ENCODE measurements around the gene C4orf50. TPM values are rescaled to one million over a fixed set of nuclear protein-coding genes. Genes with fewer than 3 reads are reported as not detected.

C4orf50 gene
- total RNA-seq, 1 donor from 2014 or later = not detected

DNA sequence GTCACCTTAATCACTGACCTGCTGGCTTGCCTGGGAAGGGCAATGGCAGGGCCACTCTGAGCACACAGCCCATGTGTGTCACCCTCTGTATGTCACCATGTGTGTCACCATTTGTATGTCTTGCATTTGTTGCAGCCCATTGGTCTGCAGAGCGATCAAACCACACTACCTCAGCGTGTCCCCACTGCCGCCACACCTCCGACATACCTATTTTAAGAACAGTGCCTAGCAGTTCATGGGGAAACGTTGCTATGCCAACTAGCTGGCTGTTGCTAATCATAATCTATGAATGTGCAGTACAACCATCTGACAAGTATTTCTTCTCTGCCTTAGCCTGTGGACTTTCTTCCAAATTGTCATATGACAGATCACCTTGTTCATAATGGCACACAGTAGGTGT is 117.4 kb downstream of the C4orf50 start:
- no peak for DNase-seq (ENCODE audit: low spot score)
- peaks cover 69% of the 10 kb centered on the region for H3K27me3 Mint-ChIP-seq (ENCODE audit: low read depth)
- H3K4me1 Mint-ChIP-seq (ENCODE audit: low read depth) = peaks cover 17% of the 10 kb centered on the region
- H3K4me3 Mint-ChIP-seq (ENCODE audit: unreplicated experiment) = no peak overlapping the region
- peaks cover 3% of the 10 kb centered on the region for H3K36me3 Mint-ChIP-seq (ENCODE audit: low read depth)
- TF ChIP-seq, protein P1, sequence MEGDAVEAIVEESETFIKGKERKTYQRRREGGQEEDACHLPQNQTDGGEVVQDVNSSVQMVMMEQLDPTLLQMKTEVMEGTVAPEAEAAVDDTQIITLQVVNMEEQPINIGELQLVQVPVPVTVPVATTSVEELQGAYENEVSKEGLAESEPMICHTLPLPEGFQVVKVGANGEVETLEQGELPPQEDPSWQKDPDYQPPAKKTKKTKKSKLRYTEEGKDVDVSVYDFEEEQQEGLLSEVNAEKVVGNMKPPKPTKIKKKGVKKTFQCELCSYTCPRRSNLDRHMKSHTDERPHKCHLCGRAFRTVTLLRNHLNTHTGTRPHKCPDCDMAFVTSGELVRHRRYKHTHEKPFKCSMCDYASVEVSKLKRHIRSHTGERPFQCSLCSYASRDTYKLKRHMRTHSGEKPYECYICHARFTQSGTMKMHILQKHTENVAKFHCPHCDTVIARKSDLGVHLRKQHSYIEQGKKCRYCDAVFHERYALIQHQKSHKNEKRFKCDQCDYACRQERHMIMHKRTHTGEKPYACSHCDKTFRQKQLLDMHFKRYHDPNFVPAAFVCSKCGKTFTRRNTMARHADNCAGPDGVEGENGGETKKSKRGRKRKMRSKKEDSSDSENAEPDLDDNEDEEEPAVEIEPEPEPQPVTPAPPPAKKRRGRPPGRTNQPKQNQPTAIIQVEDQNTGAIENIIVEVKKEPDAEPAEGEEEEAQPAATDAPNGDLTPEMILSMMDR (IDR thresholded peaks at IDR 0.05) = no peak
- peaks cover 8% of the 10 kb centered on the region for H3K9me3 Mint-ChIP-seq (ENCODE audit: low read depth)
- H3K27ac Mint-ChIP-seq (ENCODE audit: unreplicated experiment) = no peak overlapping the region

DNA sequence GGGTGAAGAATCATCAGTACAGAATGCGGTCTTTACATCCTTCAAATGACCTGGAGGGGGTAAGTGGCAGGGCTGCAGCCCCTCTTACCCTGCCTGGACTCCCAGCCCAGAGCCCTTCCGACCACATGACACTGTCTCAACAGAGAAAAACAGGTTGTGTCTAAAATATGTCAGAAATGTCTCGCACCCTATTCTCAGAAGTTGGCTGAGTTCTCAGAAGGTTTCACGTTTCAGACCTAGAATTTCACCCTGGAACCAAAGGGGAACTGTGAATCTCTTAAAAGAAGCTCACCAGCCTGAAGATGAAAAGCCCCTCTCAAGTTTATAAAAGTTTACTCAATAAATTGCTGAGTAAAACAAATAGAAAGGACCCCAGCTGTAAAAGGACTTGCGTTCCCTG is 118.3 kb downstream of the C4orf50 start:
- peaks cover 17% of the 10 kb centered on the region for H3K4me1 Mint-ChIP-seq (ENCODE audit: low read depth)
- peaks cover 8% of the 10 kb centered on the region for H3K9me3 Mint-ChIP-seq (ENCODE audit: low read depth)
- H3K27me3 Mint-ChIP-seq (ENCODE audit: low read depth) = peaks cover 70% of the 10 kb centered on the region
- no peak overlapping the region for H3K27ac Mint-ChIP-seq (ENCODE audit: unreplicated experiment)
- no peak for DNase-seq (ENCODE audit: low spot score)
- no peak overlapping the region for H3K4me3 Mint-ChIP-seq (ENCODE audit: unreplicated experiment)
- TF ChIP-seq, protein P1 (IDR thresholded peaks at IDR 0.05) = no peak
- peaks cover 3% of the 10 kb centered on the region for H3K36me3 Mint-ChIP-seq (ENCODE audit: low read depth)

DNA sequence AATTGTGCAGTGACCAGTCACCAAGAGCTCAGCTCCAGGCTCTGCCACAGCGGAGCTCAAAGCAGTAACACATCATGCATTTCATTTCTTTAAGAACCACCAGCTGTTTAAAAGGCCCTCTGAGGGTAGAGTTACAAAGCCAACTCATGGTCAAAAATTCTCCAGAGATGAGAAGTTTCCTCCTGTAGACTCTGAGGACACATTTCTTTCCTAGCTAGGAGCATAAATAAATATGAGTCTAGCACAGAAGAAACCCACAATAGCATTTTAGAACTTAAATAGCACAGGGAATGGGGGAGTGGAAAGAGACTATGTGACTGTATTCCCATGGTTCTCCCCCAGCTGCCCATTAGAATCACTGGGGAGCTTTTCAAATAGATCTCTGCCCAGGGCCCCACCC is 118.8 kb downstream of the C4orf50 start:
- peaks cover 17% of the 10 kb centered on the region for H3K4me1 Mint-ChIP-seq (ENCODE audit: low read depth)
- peaks cover 8% of the 10 kb centered on the region for H3K9me3 Mint-ChIP-seq (ENCODE audit: low read depth)
- H3K27me3 Mint-ChIP-seq (ENCODE audit: low read depth) = peaks cover 70% of the 10 kb centered on the region
- no peak overlapping the region for H3K4me3 Mint-ChIP-seq (ENCODE audit: unreplicated experiment)
- H3K36me3 Mint-ChIP-seq (ENCODE audit: low read depth) = peaks cover 3% of the 10 kb centered on the region
- DNase-seq (ENCODE audit: low spot score) = no peak
- H3K27ac Mint-ChIP-seq (ENCODE audit: unreplicated experiment) = no peak overlapping the region
- TF ChIP-seq, protein P1 (IDR thresholded peaks at IDR 0.05) = no peak

DNA sequence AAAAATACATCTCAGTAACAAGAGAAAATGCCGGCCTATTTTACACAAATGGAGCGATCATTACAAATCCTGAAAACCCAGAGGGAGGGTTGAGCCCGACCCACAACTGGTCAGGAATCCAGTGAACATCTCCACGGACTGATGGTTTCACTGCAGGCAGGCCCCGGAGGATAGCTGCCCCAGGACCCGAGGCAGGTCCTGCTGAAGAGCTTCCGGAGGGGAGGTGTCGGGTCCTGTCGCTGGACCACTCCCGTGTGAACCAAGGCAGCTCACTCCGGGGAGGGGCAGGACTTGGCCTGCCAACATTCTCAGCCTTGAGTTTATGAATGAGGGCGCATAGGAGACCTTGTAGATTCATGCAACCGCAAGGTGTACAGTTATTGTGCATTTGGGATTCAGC is 120.6 kb downstream of the C4orf50 start:
- Mint-ChIP-seq H3K36me3 (ENCODE audit: low read depth) (peaks cover 3% of the 10 kb centered on the region), H3K27ac (ENCODE audit: unreplicated experiment) (no peak overlapping the region), H3K27me3 (ENCODE audit: low read depth) (peaks cover 67% of the 10 kb centered on the region), H3K9me3 (ENCODE audit: low read depth) (peaks cover 8% of the 10 kb centered on the region), H3K4me3 (ENCODE audit: unreplicated experiment) (no peak overlapping the region), H3K4me1 (ENCODE audit: low read depth) (peaks cover 20% of the 10 kb centered on the region)
- DNase-seq (ENCODE audit: low spot score) = no peak
- TF ChIP-seq, protein P1 (IDR thresholded peaks at IDR 0.05) = no peak

DNA sequence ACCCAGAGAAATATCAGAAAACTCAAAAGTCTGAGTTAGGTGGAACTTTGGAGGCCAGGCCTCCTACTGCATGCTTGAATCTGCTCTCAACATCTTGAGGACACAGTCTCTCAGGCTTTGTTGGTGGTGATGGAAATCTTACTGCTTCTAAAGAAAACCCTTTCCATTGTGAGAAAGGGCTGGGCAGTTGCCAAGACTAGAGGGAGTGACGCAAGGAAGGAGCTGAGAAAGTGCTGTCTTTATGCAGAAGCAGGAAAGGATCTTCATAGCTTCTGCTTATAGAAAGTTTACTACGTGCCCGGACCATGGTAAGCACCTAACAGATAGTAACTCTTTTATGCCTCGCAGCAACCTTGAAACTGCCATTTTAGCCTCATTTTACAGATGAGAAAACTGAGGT is 122.9 kb downstream of the C4orf50 start:
- Mint-ChIP-seq H3K4me1 (ENCODE audit: low read depth) (peaks cover 27% of the 10 kb centered on the region), H3K9me3 (ENCODE audit: low read depth) (peaks cover 8% of the 10 kb centered on the region), H3K36me3 (ENCODE audit: low read depth) (peaks cover 3% of the 10 kb centered on the region), H3K27ac (ENCODE audit: unreplicated experiment) (no peak overlapping the region), H3K4me3 (ENCODE audit: unreplicated experiment) (no peak overlapping the region), H3K27me3 (ENCODE audit: low read depth) (peaks cover 69% of the 10 kb centered on the region)
- no peak for DNase-seq (ENCODE audit: low spot score)
- TF ChIP-seq, protein P1 (IDR thresholded peaks at IDR 0.05) = no peak

Data from chondrocyte (in vitro differentiated cells).